Smooth muscle cell of the umbilical artery (primary cell): ENCODE measurements around the gene LMO7. TPM values are rescaled to one million over a fixed set of nuclear protein-coding genes. Genes with fewer than 3 reads are reported as not detected.

Experiments
- total RNA-seq: library from RNA; depleted of rRNA; stranded (reverse); fragments of >200 nt; gene quantifications from 2 replicates; pipeline ENCODE4 v1.2.3, GENCODE V29; 2014

LMO7 gene
- total RNA-seq, result 155 and 392 TPM in 2 replicates

GRCh38 chr13:75635828-75636435 is at the start of gene LMO7:
TSS of gene LMO7 (plus strand) at chr13:75636330. CDS start at chr13:75636658, 328 bp downstream.

Other genes starting within 250 kb of the LMO7 start
- 9.2 and 32.2 TPM in 2 replicates for gene TBC1D4, start 154.2 kb upstream of the LMO7 start, total RNA-seq
- gene COMMD6, start 98.5 kb upstream of the LMO7 start, total RNA-seq, result 33.2 and 60.3 TPM in 2 replicates
- 38.6 and 54.6 TPM in 2 replicates for gene UCHL3, start 86.5 kb upstream of the LMO7 start, total RNA-seq